CD14-positive monocyte (primary cell): ENCODE data around the gene PLXDC1. TPM values are rescaled to one million over a fixed set of nuclear protein-coding genes. Genes with fewer than 3 reads are reported as not detected.

Experiments used
- DNase-seq, 3 donors: peaks; one replicate each; pipeline ENCODE4 v3.0.0-alpha.2; 2011 to 2022
- H2AFZ ChIP-seq: 2 replicates; pipeline ENCODE4 v1.6.0; 2012; ENCODE audit warnings: mild to moderate bottlenecking, low read depth, low read length, inconsistent platforms; ENCODE audit not compliant: insufficient read depth, poor library complexity, severe bottlenecking
- H3K27ac ChIP-seq, 2 donors: 1 replicate in 1 of 2; 2 replicates in 1 of 2; pipeline ENCODE4 v1.5.1; 2012 to 2013; ENCODE audit warnings: low read length in 2 of 2, control low read depth in 1 of 2, inconsistent platforms in 1 of 2, low read depth in 1 of 2, mild to moderate bottlenecking in 1 of 2
- H3K27me3 ChIP-seq, 2 donors: one replicate each; pipeline versions ENCODE4 v1.6.0 to v1.6.1; 2011 to 2013; ENCODE audit warnings: low read length in 2 of 2; ENCODE audit not compliant: control insufficient read depth in 2 of 2, insufficient read depth in 2 of 2
- H3K36me3 ChIP-seq, 2 donors: replicated peaks in 1 of 2; 1 replicate in 1 of 2; 2 replicates in 1 of 2; pipeline versions ENCODE4 v1.5.1 to v1.6.1; 2012 to 2013; ENCODE audit warnings: low read length in 2 of 2, control low read depth in 1 of 2, inconsistent platforms in 1 of 2, mild to moderate bottlenecking in 1 of 2; ENCODE audit not compliant: insufficient read depth in 2 of 2, control insufficient read depth in 1 of 2
- H3K4me1 ChIP-seq, 2 donors: 1 replicate in 1 of 2; 2 replicates in 1 of 2; pipeline versions ENCODE4 v1.5.1 to v1.6.1; 2012 to 2013; ENCODE audit warnings: low read length in 2 of 2, control low read depth in 1 of 2, inconsistent platforms in 1 of 2, mild to moderate bottlenecking in 1 of 2, moderate library complexity in 1 of 2; ENCODE audit not compliant: insufficient read depth in 2 of 2, control insufficient read depth in 1 of 2
- H3K4me2 ChIP-seq: replicated peaks from 2 replicates; pipeline ENCODE3; 2012; ENCODE audit warnings: low read length, moderate library complexity, mild to moderate bottlenecking; ENCODE audit not compliant: poor library complexity, severe bottlenecking; ENCODE audit errors: extremely low read depth
- H3K4me3 ChIP-seq, 3 experiments: fragments of 200-600 bp in 1 of 3; sonication (generic) in 1 of 3; replicated peaks in 1 of 3; 1 replicate in 2 of 3; 2 replicates in 1 of 3; pipeline ENCODE4 v1.5.1; 2011 to 2013; ENCODE audit warnings: low read length in 3 of 3, mild to moderate bottlenecking in 3 of 3, control low read depth in 2 of 3, low read depth in 2 of 3, inconsistent platforms in 1 of 3, moderate library complexity in 1 of 3
- H3K79me2 ChIP-seq: 2 replicates; pipeline ENCODE4 v1.6.0; 2012; ENCODE audit warnings: mild to moderate bottlenecking, control low read depth, inconsistent platforms, low read length, moderate library complexity; ENCODE audit not compliant: insufficient read depth
- H3K9ac ChIP-seq: 2 replicates; pipeline ENCODE4 v1.6.0; 2017; ENCODE audit warnings: low read length, mild to moderate bottlenecking; ENCODE audit not compliant: insufficient read depth, poor library complexity, severe bottlenecking
- H3K9me3 ChIP-seq, 2 donors: replicated peaks in 1 of 2; 1 replicate in 1 of 2; 2 replicates in 1 of 2; pipeline versions ENCODE4 v1.5.1 to v1.6.1; 2012 to 2013; ENCODE audit warnings: low read length in 2 of 2, control low read depth in 1 of 2; ENCODE audit not compliant: control insufficient read depth in 1 of 2, insufficient read depth in 1 of 2
- H4K20me1 ChIP-seq: 2 replicates; pipeline ENCODE4 v1.6.0; 2012; ENCODE audit warnings: mild to moderate bottlenecking, low read length, control low read depth, moderate library complexity; ENCODE audit not compliant: insufficient read depth
- H3K27ac Mint-ChIP-seq, 7 donors: one replicate each; pipeline ENCODE4 v1.8.0; 2020; ENCODE audit warnings: mild to moderate bottlenecking in 7 of 7, mixed read lengths in 7 of 7, moderate library complexity in 6 of 7, inconsistent platforms in 2 of 7
- H3K27me3 Mint-ChIP-seq, 3 donors: one replicate each; pipeline ENCODE4 v1.8.0; 2021 to 2022; ENCODE audit warnings: low read depth in 3 of 3, mild to moderate bottlenecking in 3 of 3, mixed read lengths in 3 of 3, moderate library complexity in 3 of 3, inconsistent platforms in 1 of 3
- H3K36me3 Mint-ChIP-seq, 2 donors: one replicate each; pipeline ENCODE4 v1.8.0; 2020; ENCODE audit warnings: mixed read lengths in 2 of 2, inconsistent platforms in 1 of 2, mild to moderate bottlenecking in 1 of 2
- H3K4me1 Mint-ChIP-seq: one replicate; pipeline ENCODE4 v1.8.0; 2020; ENCODE audit warnings: mild to moderate bottlenecking, mixed read lengths
- H3K4me3 Mint-ChIP-seq, 2 donors: one replicate each; pipeline ENCODE4 v1.8.0; 2020; ENCODE audit warnings: mild to moderate bottlenecking in 2 of 2, mixed read lengths in 2 of 2, moderate library complexity in 1 of 2
- H3K9me3 Mint-ChIP-seq, 7 donors: one replicate each; pipeline ENCODE4 v1.8.0; 2020 to 2022; ENCODE audit warnings: mixed read lengths in 7 of 7, mild to moderate bottlenecking in 6 of 7, moderate library complexity in 6 of 7, inconsistent platforms in 2 of 7
- WGBS: methylation state at CpG from one replicate; pipeline ENCODE4 v1.1.5; 2013; ENCODE audit warnings: missing lambda C conversion rate; ENCODE audit not compliant: insufficient coverage; 5-methylcytosine and 5-hydroxymethylcytosine counted together
- intact Hi-C, 2 donors: fragments of 100-400 bp; cut with micrococcal nuclease; formaldehyde crosslinking; loops; one replicate each; pipeline versions ENCODE4 v1.15.0 to v1.15.1; 2023
- polyA plus RNA-seq, 3 donors: library from polyadenylated mRNA; depleted of rRNA in 1 of 3; unstranded in 2 of 3; stranded (reverse) in 1 of 3; fragments of 300-500 nt in 2 of 3; fragments of >200 nt in 1 of 3; fragmentation: Illumina TruSeq in 2 of 3; gene quantifications; 1 replicate in 2 of 3; 2 replicates in 1 of 3; pipeline ENCODE4 v1.2.3, GENCODE V29; 2012 to 2021
- TF ChIP-seq, protein P1 (sequence below): fragments of 200-600 bp; IDR thresholded peaks from one replicate; pipeline ENCODE4 v1.8.0; 2022; ENCODE audit warnings: antibody characterized with exemption, mild to moderate bottlenecking

Gene PLXDC1
- polyA plus RNA-seq, 3 donors, result 0.21 TPM; not detected in 2

DNA sequence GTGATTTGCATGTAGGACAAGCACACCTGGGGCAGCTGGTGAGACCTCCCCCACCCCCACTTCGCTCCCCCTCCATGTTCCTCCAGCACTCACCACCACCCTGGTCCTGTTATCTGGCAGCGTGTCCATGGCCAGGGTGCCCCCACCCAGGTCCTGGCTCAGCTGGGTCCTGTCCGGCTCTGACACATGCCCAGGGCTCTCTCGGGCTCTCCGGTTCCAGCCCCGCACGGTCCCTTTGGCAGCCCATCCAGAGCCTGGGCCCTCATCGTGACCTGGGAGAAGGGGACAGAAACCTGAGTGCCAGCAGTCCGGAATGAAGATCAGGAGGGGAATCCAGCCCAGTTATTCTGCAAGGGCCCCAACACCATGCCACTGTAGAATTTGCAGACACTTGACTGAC is 11.9 kb downstream of the PLXDC1 start:
- intact Hi-C loops, result no loop called here
- H4K20me1 ChIP-seq, result no peaks in the 10 kb centered on the region
- H3K27me3 Mint-ChIP-seq, result peaks cover 2 to 12% (median 10%) of the 10 kb centered on the region in 3 donors
- H3K9ac ChIP-seq, result no peak overlapping the region
- 99% methylated on average over 8 of the region's 9 CpGs for whole genome bisulfite sequencing
- DNase-seq, result no peak
- H3K27me3 ChIP-seq, result no peaks in the 10 kb centered on the region
- TF ChIP-seq, protein P1, sequence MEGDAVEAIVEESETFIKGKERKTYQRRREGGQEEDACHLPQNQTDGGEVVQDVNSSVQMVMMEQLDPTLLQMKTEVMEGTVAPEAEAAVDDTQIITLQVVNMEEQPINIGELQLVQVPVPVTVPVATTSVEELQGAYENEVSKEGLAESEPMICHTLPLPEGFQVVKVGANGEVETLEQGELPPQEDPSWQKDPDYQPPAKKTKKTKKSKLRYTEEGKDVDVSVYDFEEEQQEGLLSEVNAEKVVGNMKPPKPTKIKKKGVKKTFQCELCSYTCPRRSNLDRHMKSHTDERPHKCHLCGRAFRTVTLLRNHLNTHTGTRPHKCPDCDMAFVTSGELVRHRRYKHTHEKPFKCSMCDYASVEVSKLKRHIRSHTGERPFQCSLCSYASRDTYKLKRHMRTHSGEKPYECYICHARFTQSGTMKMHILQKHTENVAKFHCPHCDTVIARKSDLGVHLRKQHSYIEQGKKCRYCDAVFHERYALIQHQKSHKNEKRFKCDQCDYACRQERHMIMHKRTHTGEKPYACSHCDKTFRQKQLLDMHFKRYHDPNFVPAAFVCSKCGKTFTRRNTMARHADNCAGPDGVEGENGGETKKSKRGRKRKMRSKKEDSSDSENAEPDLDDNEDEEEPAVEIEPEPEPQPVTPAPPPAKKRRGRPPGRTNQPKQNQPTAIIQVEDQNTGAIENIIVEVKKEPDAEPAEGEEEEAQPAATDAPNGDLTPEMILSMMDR, result no peak
- H3K4me2 ChIP-seq, result no peak overlapping the region
- no peaks in the 10 kb centered on the region for H3K4me1 ChIP-seq
- H3K27ac ChIP-seq, result no peak overlapping the region
- H3K9me3 Mint-ChIP-seq, result no peaks in the 10 kb centered on the region
- no peak overlapping the region for H3K4me3 ChIP-seq
- no peaks in the 10 kb centered on the region for H3K79me2 ChIP-seq
- no peaks in the 10 kb centered on the region for H3K36me3 ChIP-seq
- H3K4me3 Mint-ChIP-seq, result no peak overlapping the region
- no peaks in the 10 kb centered on the region for H3K4me1 Mint-ChIP-seq
- H2AFZ ChIP-seq, result no peak overlapping the region
- H3K9me3 ChIP-seq, result no peaks in the 10 kb centered on the region
- H3K36me3 Mint-ChIP-seq, result no peaks in the 10 kb centered on the region
- no peak overlapping the region for H3K27ac Mint-ChIP-seq

DNA sequence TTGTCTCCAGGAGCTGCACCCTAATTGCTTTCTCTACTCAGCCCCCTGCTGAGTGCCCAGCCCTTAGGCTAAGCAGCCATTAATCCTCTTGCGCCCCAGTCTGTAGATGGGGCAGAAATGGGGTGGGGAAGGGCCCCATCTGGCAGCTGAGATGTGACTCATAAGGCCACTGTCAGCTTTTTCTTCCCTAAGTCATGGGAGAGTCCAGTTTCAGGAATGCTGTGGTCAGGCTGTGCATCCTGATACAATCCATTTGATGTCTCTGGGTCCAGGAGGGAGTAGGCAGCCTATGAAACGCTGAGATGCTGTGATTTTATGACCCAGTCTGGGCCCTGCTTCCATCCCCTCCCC is 12.3 kb downstream of the PLXDC1 start:
- Histone ChIP-seq H3K9ac (no peak overlapping the region), H4K20me1 (no peaks in the 10 kb centered on the region), H3K79me2 (no peaks in the 10 kb centered on the region), H3K9me3 (no peaks in the 10 kb centered on the region), H3K36me3 (no peaks in the 10 kb centered on the region), H3K4me1 (no peaks in the 10 kb centered on the region), H3K27me3 (no peaks in the 10 kb centered on the region), H3K27ac (no peak overlapping the region), H3K4me3 (no peak overlapping the region), H2AFZ (no peak overlapping the region), H3K4me2 (no peak overlapping the region)
- Mint-ChIP-seq H3K9me3 (no peaks in the 10 kb centered on the region), H3K4me1 (no peaks in the 10 kb centered on the region), H3K27me3 (peaks cover 2 to 12% (median 10%) of the 10 kb centered on the region in 3 donors), H3K27ac (no peak overlapping the region), H3K4me3 (no peak overlapping the region), H3K36me3 (no peaks in the 10 kb centered on the region)
- DNase-seq, result no peak
- intact Hi-C loops, result no loop called here
- no CpG with 5 or more reads among the region's 2 CpGs for WGBS
- TF ChIP-seq, protein P1, result no peak
